GM23338 (cell line): ENCODE measurements around the gene COL9A2.

Source experiments
- EZH2 ChIP-seq: fragments of 200-600 bp; sonication (generic); IDR thresholded peaks from one replicate; pipeline ENCODE4 v1.8.0; 2017; ENCODE audit warnings: antibody characterized with exemption, mild to moderate bottlenecking, low read depth; ENCODE audit not compliant: unreplicated experiment
- EZH2phosphoT487 ChIP-seq: fragments of 200-600 bp; sonication (generic); IDR thresholded peaks from one replicate; pipeline ENCODE4 v1.8.1; 2018; ENCODE audit warnings: antibody characterized with exemption; ENCODE audit not compliant: unreplicated experiment
- POLR2AphosphoS5 ChIP-seq: IDR thresholded peaks from 2 replicates; pipeline ENCODE4 v1.6.1; 2016; ENCODE audit warnings: antibody characterized with exemption, low read depth
- TF ChIP-seq, protein P1 (sequence below), 2 experiments: fragments of 200-600 bp in 1 of 2; sonication (generic) in 1 of 2; conservative IDR thresholded peaks; 2 replicates each; pipeline versions ENCODE4 v1.5.1 to v1.6.1; 2016 to 2017; ENCODE audit warnings: antibody characterized with exemption in 2 of 2, low read depth in 2 of 2, mild to moderate bottlenecking in 2 of 2, moderate library complexity in 1 of 2

- TF ChIP-seq, protein P1, sequence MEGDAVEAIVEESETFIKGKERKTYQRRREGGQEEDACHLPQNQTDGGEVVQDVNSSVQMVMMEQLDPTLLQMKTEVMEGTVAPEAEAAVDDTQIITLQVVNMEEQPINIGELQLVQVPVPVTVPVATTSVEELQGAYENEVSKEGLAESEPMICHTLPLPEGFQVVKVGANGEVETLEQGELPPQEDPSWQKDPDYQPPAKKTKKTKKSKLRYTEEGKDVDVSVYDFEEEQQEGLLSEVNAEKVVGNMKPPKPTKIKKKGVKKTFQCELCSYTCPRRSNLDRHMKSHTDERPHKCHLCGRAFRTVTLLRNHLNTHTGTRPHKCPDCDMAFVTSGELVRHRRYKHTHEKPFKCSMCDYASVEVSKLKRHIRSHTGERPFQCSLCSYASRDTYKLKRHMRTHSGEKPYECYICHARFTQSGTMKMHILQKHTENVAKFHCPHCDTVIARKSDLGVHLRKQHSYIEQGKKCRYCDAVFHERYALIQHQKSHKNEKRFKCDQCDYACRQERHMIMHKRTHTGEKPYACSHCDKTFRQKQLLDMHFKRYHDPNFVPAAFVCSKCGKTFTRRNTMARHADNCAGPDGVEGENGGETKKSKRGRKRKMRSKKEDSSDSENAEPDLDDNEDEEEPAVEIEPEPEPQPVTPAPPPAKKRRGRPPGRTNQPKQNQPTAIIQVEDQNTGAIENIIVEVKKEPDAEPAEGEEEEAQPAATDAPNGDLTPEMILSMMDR (conservative IDR thresholded peaks at IDR 0.05; ENCODE audit: low read depth in 2 of 2): no peak; a peak in 1 of 4 replicates
- TF ChIP-seq POLR2AphosphoS5: no peak
- TF ChIP-seq EZH2phosphoT487: no peak
- peak; percentile 88 for TF ChIP-seq EZH2
Observed at GRCh38 chr1:40315795-40316594, 1.1 kb downstream of the COL9A2 start.
